NAMALWA (cell line): ENCODE data around the gene CST4.
A peak's percentile ranks its signal among the peaks of the same experiment; 100 is the strongest.
"Not testable (repeated sequence)": the region's sequence is repeated elsewhere in the genome, so short reads cannot be mapped to it uniquely, and the experiment has no call there.

Experiments used
- DNase-seq: peaks from one replicate; pipeline ENCODE4 v3.0.0-alpha.2; 2015; ENCODE audit warnings: low spot score

Gene CST4

GRCh38 chr20:23687986-23688385, 852 bp downstream of the CST4 start:
- DNase-seq = no peak

GRCh38 chr20:23686046-23686750, 2.6 kb downstream of the CST4 start:
- no peak for DNase-seq

GRCh38 chr20:23685529-23685896, 3.3 kb downstream of the CST4 start:
- DNase-seq = not testable (repeated sequence)

- no peak for DNase-seq
Observed at GRCh38 chr20:23684261-23684660, 4.6 kb downstream of the CST4 start.

DNA sequence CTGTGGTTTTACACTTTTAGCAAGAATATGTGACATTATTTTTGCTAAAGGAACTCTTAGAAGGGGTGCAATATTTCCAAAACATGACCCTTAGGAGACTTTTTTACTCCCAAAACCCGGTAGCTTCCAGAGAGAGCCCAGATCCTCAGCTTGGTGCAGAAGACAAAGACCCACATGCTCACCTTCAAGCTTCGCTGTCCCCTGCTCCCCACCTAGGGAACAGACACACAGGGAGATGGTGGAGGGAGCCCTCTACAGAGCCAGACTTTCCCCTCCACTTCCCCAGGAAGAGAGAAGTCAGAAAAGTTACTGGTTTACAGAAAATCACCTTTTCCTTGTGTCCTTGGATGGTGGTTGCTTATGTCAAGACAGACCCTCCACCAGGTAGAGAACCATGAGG, 5.0 kb downstream of the CST4 start:
- no peak for DNase-seq

- no peak for DNase-seq
Observed at GRCh38 chr20:23683281-23683680, 5.6 kb downstream of the CST4 start.

GRCh38 chr20:23680146-23680545, 8.7 kb downstream of the CST4 start:
- no peak for DNase-seq

GRCh38 chr20:23679133-23680092, 9.4 kb downstream of the CST4 start:
- no peak for DNase-seq

DNA sequence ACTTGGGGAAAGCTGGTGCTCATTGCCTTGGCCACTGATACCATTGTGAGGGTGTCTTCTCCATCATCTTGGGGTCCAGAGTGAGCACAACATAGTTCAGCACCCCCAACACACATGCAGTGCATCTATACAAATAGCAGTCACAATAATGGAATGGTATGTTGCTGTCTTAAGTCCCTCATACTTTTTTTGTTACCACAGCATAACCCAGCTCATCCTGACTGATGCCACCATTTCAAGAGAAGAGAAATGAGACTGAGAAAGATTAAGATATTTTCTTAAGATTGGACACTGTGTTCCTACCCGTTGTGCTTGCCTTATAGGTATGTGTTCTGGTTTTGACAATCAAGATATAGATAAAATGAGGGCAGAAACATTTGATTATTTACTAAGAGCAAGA, 15.6 kb downstream of the CST4 start:
- DNase-seq = no peak

DNA sequence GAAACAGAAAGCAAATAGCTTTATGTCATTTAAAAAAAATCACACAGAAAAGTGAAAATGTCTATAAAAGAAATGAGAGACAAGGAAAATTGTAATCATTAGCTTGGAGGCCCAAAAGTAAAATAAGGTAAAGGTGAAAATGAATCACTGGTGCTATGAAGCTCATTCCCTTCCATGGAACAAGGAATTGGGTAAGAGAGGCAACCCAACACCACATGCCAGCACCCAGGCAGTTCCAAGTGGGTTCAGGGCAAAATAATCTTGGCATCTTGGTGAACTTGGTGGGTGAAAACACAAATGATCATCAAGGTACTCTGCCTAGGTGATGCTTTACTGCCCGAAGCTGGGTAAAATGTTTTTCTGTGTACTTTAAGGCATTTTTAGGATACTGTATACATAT, 16.7 kb downstream of the CST4 start:
- no peak for DNase-seq

- no peak for DNase-seq
Observed at GRCh38 chr20:23671479-23671878, 17.4 kb downstream of the CST4 start.

- no peak for DNase-seq
Observed at GRCh38 chr20:23670361-23670760, 18.5 kb downstream of the CST4 start.

DNA sequence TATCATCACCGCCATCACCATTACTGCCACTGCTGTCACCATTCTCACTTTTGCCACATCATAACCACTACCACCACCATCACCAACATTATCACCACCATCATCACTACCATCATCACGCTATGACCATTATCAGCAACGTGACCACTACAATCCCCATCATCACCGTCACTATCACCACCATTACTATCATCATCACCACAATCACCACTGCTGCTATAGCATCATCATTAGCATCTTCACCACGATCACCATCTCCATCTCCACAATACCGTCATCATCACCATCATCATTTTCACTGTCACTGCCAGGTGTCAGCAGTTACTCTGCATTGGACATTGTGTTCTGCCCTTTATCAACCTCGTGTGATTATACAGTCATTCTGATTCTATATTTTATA, 19.0 kb downstream of the CST4 start:
- no peak for DNase-seq

DNA sequence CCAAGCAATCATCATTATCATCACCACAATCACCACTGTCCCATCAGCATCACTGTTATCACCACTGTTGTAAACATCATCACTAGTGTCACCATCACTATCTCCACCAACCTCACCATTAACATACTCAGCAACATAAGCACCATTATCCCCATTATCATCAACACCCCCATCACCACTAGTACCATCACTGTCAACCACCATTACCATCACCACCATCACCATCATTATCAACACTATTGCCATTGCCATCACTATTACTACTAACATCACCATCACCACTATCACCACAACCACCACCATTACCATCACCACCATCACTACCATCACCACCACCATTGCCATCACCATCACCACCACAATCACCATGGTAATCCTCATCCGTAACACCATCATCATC, 19.5 kb downstream of the CST4 start:
- no peak for DNase-seq

DNA sequence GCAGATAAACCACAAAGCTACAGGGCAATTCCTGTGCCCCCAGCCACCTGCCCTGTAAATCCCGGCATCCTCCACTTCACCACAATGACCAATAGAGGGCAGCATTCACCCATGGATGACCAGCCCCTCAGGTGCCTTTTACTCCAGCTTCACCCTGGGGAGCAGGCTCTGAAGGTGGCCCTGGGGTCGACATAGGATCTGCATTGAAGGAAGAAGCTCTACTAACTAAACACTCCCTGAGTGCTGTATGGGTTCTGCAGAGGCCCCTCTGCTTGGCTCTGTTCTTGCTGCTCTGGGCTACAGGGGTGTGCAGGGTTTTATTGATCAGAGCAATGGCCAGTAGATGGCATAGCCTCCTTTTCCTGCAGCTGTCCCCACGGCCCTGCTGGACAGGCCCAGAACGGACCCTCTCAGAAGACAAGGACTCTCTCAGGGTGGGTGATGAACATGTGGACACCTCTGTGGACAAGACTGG, 20.3 kb downstream of the CST4 start:
- peak; percentile 76 for DNase-seq

DNA sequence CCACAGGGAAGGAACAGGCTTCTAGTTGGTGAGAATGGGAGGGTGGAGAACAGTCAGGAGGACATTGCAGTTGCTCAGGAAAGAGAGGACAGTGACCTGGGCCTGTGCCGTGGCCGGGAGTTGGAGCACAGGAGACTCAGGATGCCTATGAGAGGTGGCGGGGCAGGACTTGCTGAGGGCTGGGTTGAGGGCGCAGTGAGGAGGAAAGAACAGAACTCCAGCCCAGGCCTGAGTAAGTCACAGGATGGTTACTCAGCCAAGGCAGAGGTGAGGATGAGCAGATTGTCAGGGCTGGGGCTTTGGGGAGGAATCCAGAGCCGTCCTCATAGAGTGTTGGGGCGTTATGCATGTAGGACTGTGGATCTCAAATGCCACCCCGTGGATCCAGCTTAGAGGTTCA, 21.2 kb downstream of the CST4 start:
- DNase-seq = no peak

GRCh38 chr20:23666698-23667097, 22.1 kb downstream of the CST4 start:
- DNase-seq = no peak

DNA sequence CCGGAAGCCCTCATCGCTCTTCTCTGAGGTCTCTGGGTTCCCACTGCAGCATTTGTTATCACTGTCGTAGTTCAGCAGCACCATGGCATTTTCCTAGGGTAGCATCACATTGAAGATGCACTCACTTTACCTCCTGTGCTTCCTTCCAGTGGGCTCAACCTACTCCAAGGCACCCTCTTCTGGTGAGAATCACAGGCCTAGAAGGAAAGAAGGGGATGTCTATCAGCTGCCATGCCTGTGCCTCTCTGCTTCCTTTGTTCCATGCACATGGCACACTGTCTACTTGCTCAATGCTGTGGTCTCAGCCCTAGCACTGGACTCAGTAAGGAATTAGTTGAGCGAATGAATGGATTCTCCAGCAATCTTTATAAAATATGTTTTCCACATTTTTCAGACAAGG, 22.6 kb downstream of the CST4 start:
- DNase-seq = no peak

DNA sequence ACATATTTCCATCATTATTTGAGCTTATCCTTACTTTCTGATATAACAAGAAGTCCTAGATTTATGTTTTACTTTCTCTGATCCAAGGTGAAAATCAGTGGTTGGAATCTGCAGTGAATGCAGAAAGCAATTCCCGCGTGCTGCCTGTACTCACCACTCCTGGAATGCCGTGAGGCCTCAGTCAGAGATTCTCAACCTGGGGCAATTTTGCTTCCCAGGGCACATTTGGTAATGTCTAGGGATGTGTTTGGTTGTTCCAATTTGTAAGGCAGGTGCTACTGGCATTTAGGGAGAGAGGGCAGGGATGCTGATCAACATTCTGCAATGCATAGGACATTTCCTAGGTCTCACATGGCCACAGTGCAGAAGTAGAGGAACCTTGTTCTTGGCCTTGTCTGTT, 23.9 kb downstream of the CST4 start:
- no peak for DNase-seq

DNA sequence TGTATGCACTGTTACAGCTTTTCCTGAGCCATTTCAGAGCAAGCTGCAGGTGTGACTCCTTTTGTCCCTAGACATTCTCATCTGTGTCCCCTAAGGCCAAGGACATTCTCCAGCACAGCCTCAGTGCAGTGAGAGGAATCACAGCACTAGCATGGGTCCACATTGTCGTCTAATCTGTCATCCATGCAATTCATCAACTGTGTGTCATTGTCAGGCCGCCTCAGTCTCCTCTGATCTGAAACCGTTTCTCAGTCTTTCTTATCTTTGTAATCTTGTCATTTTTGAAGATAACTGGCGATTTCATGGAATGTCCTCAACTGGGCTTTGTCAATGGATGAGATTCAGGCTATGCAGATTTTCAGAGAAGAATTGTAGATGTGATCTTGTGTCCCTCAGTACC, 24.8 kb downstream of the CST4 start:
- DNase-seq = not testable (repeated sequence)

- no peak for DNase-seq
Observed at GRCh38 chr20:23663180-23663579, 25.7 kb downstream of the CST4 start.

DNA sequence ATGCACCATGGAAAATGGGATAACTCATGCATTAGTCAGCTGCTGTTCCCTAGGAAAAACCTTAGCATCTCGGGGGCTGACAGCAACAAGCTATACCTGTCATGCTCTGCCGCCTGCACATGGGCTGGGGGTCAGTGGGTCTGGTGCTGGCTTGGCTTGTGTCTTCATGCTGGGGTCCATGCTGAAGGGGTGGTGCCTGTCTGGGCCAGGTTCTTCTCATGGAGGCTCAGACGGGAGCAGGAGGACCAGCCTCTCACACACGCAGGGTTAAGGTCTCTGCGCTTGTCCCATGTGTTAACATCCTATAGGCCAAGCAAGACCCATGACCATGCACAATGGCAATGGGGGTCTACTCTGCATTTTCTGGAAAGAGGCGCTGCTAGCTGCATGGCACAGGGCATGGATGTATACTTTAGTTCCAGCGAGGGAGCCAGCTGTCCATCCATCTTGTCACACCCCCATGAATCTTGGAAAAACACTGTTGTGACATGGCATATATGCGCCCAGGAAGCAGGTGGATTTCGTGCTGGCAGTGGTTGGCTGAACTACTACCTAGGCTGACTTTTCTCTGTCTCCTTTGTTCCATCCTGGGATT, 26.5 kb downstream of the CST4 start:
- no peak for DNase-seq

DNA sequence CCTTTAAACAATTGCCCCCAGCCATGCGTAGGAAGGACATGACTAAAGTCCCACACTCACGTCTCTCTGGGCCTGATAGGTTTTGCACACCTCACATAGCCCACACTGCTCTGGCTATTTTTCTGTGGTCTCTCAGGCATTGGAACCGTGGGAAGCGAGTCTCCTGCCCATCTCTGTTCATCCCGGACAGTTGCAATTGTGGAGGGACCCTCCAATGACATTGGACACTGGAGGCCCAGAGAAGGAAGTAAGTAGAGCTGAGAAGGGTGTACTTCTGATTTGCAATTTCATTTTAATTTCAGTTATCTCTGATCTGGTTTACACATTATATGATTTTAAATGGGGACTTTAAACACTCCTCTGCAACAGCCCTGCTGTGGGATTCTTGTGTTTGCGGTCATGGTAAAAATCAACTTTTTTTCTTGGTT, 27.8 kb downstream of the CST4 start:
- DNase-seq = no peak
